HepG2 (cell line): Measurements from ENCODE around the gene CPNE5. TPM values are rescaled to one million over a fixed set of nuclear protein-coding genes. Genes with fewer than 3 reads are reported as not detected.

Experiments used
- CHD2 ChIP-seq: IDR thresholded peaks from 2 replicates; pipeline ENCODE4 v1.6.1; 2011; ENCODE audit warnings: low read depth, low read length, improper control_type of control experiment
- FUBP1 ChIP-seq: sonication (generic); formaldehyde crosslinking; IDR thresholded peaks from 2 replicates; pipeline ENCODE4 v1.5.1; 2020; ENCODE audit warnings: missing genetic modification reagents, mild to moderate bottlenecking, borderline replicate concordance
- GPN1 ChIP-seq: sonication (generic); formaldehyde crosslinking; IDR thresholded peaks from 2 replicates; pipeline ENCODE4 v1.5.1; 2020; ENCODE audit warnings: missing genetic modification reagents, borderline replicate concordance
- HDAC2 ChIP-seq: sonication (generic); formaldehyde crosslinking; IDR thresholded peaks from 2 replicates; pipeline ENCODE4 v1.4.0; 2020; ENCODE audit warnings: missing genetic modification reagents
- MEIS2 ChIP-seq: sonication (generic); formaldehyde crosslinking; IDR thresholded peaks from 2 replicates; pipeline ENCODE4 v1.9.0; 2021; ENCODE audit warnings: mild to moderate bottlenecking, missing genetic modification reagents
- MIER3 ChIP-seq: IDR thresholded peaks from 2 replicates; pipeline ENCODE4 v1.6.1; 2016; ENCODE audit warnings: missing compliant biosample characterization, borderline replicate concordance
- NBN ChIP-seq: fragments of 450-650 bp; conservative IDR thresholded peaks from 2 replicates; pipeline ENCODE4 v1.6.1; 2017
- NFIC ChIP-seq: IDR thresholded peaks from 2 replicates; pipeline ENCODE4 v1.6.1; 2012; ENCODE audit warnings: mild to moderate bottlenecking, low read length, inconsistent platforms
- PAF1 ChIP-seq: IDR thresholded peaks from 2 replicates; pipeline ENCODE4 v1.6.1; 2016; ENCODE audit warnings: missing genetic modification reagents, missing compliant biosample characterization
- SAP130 ChIP-seq: IDR thresholded peaks from 2 replicates; pipeline ENCODE4 v1.6.1; 2016; ENCODE audit warnings: low read depth
- TEAD3 ChIP-seq: optimal IDR thresholded peaks from 2 replicates; pipeline ENCODE3; 2016; ENCODE audit warnings: borderline replicate concordance
- ZNF331 ChIP-seq: sonication (generic); formaldehyde crosslinking; IDR thresholded peaks from 2 replicates; pipeline ENCODE4 v1.4.0; 2020; ENCODE audit warnings: missing genetic modification reagents
- ZNF501 ChIP-seq: sonication (generic); formaldehyde crosslinking; IDR thresholded peaks from 2 replicates; pipeline ENCODE4 v1.5.1; 2020; ENCODE audit warnings: mild to moderate bottlenecking, moderate library complexity, missing genetic modification reagents
- ZNF570 ChIP-seq: sonication (generic); formaldehyde crosslinking; IDR thresholded peaks from 2 replicates; pipeline ENCODE4 v1.4.0; 2020; ENCODE audit warnings: mild to moderate bottlenecking, missing genetic modification reagents, borderline replicate concordance
- ZNF687 ChIP-seq: sonication (generic); formaldehyde crosslinking; IDR thresholded peaks from 2 replicates; pipeline ENCODE4 v1.5.1; 2020; ENCODE audit warnings: mild to moderate bottlenecking, missing genetic modification reagents, moderate library complexity
- polyA plus RNA-seq, 8 experiments: library from polyadenylated mRNA; depleted of rRNA in 3 of 8; stranded (reverse) in 7 of 8; unstranded in 1 of 8; fragments of >200 nt; fragmentation: Illumina TruSeq in 4 of 8; extraction: Trizol in 4 of 8; gene quantifications; 2 replicates each; pipeline versions ENCODE4 v1.2.1 to v1.2.3, GENCODE V29; 2011 to 2016; ENCODE audit warnings: low read depth in 4 of 8, missing spikeins in 1 of 8, mixed read lengths in 1 of 8; ENCODE audit not compliant: insufficient read depth in 1 of 8
- total RNA-seq, 5 experiments: library from RNA; depleted of rRNA; stranded (reverse); fragments of >200 nt; fragmentation: Illumina TruSeq; extraction: Trizol; gene quantifications; 2 replicates each; pipeline ENCODE4 v1.2.3, GENCODE V29; 2016; ENCODE audit warnings: low read depth in 1 of 5
- TF ChIP-seq, protein P1 (sequence below): sonication (generic); formaldehyde crosslinking; IDR thresholded peaks from 2 replicates; pipeline ENCODE4 v1.4.0; 2020; ENCODE audit warnings: missing genetic modification reagents, low read depth, mild to moderate bottlenecking, borderline replicate concordance

CPNE5 gene
- total and polyA plus RNA-seq, 2 of the 13 experiments (the other 11 are each of a cell fraction or from before 2014, with no cell fraction given) = 0.16 TPM; not detected in 1

DNA sequence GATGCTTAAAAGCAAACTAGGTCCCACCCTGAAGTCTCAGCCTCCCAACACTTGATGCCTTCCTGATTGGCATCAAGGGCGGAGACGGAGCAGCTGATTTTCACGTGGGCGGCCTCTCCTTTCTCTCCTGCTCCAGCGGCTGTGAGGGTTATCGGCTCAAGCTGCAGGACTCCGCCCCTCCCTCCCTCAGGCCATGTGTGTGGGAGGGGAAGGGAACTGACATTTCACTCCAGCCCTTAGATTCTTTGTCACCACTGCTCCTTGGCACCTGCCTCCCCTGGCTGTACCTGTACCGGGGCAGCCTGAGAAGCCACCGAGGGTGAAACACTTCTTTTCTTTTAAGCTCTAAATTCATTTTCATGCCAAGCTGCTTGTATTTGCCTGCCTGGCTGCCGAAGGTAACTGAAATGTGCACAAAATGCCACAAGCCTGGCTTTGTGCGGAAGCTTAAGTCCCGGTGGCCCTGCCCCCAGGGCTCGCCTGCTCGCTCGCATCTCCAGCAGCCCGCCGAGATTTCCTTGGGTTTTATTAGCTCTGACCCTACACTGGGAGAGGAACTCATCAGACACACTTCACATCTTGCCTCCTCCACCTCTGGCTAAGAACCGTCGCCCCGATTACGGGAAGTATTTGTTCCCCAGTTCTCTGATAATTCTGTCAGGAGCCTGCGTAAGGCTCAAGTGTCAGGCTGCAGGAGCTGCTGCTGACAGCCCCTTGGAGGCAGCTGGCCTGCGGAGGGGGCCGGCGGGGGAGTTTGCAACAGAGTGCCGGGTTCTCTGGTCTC, 9.6 kb upstream of the CPNE5 start (continued):
- TF ChIP-seq FUBP1 (CRISPR knock-in tag) = no peak
- TF ChIP-seq NFIC = no peak
- peak; percentile 26 for TF ChIP-seq TEAD3 (CRISPR knock-in tag)
- TF ChIP-seq PAF1 = no peak
- TF ChIP-seq HDAC2 (CRISPR knock-in tag) = peak; percentile 22; the same call in 1 of the 2 replicates
- 0 out of 2 replicates have a peak, but pooled peaks have one; percentile 42 for TF ChIP-seq ZNF501 (CRISPR knock-in tag)
- TF ChIP-seq CHD2 = no peak
- TF ChIP-seq, protein P1, sequence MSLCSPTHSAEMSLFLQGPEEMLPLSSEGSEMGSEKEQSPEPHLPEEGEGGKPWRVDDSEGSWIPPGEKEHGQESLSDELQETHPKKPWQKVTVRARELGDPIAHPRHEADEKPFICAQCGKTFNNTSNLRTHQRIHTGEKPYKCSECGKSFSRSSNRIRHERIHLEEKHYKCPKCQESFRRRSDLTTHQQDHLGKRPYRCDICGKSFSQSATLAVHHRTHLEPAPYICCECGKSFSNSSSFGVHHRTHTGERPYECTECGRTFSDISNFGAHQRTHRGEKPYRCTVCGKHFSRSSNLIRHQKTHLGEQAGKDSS = peak; percentile 42; the same call in 1 of the 2 replicates
- TF ChIP-seq SAP130 (CRISPR knock-in tag) = peak; percentile 67
- no peak for TF ChIP-seq GPN1 (CRISPR knock-in tag)
- TF ChIP-seq ZNF570 (CRISPR knock-in tag) = no peak
- TF ChIP-seq MEIS2 (CRISPR knock-in tag) = 0 out of 2 replicates have a peak, but pooled peaks have one; percentile 21
- TF ChIP-seq NBN = no peak
- TF ChIP-seq ZNF331 = 0 out of 2 replicates have a peak, but pooled peaks have one; percentile 43
- 0 out of 2 replicates have a peak, but pooled peaks have one; percentile 35 for TF ChIP-seq MIER3 (CRISPR knock-in tag)
- TF ChIP-seq ZNF687 (CRISPR knock-in tag) = peak; percentile 48; the same call in 1 of the 2 replicates
